HTERT RPE-1 (cell line): ENCODE measurements around the gene SINHCAF.
"Not testable (repeated sequence)": the region's sequence is repeated elsewhere in the genome, so short reads cannot be mapped to it uniquely, and the experiment has no call there.

ENCODE experiments used
- in situ Hi-C: fragments of 300-500 bp; cut with MboI; formaldehyde crosslinking; loops from 4 replicates; pipeline ENCODE4 v1.14.3; 2020; ENCODE audit warnings: low sequenced_read_pairs

SINHCAF gene

GRCh38 chr12:31272607-31273225, 53.2 kb downstream of the SINHCAF start:
- in situ Hi-C loops, result no loop called here

GRCh38 chr12:31267966-31268365, 58.0 kb downstream of the SINHCAF start:
- in situ Hi-C loops, result no loop called here

- in situ Hi-C loops, result no loop called here
Measured at GRCh38 chr12:31265722-31266121, 60.2 kb downstream of the SINHCAF start.

GRCh38 chr12:31263661-31264060, 62.3 kb downstream of the SINHCAF start:
- in situ Hi-C loops, result no loop called here

GRCh38 chr12:31261744-31262143, 64.2 kb downstream of the SINHCAF start:
- in situ Hi-C loops, result no loop called here

GRCh38 chr12:31260840-31261239, 65.1 kb downstream of the SINHCAF start:
- in situ Hi-C loops, result no loop called here

- in situ Hi-C loops, result no loop called here
Measured at GRCh38 chr12:31259136-31259886, 66.6 kb downstream of the SINHCAF start.

GRCh38 chr12:31257784-31258183, 68.2 kb downstream of the SINHCAF start:
- in situ Hi-C loops, result no loop called here

- in situ Hi-C loops, result not testable (repeated sequence)
Measured at GRCh38 chr12:31251707-31252611, 74.0 kb downstream of the SINHCAF start.

- in situ Hi-C loops, result no loop called here
Measured at GRCh38 chr12:31250179-31250578, 75.8 kb downstream of the SINHCAF start.

GRCh38 chr12:31249356-31249755, 76.6 kb downstream of the SINHCAF start:
- in situ Hi-C loops, result no loop called here

- in situ Hi-C loops, result no loop called here
Measured at GRCh38 chr12:31248815-31249214, 77.1 kb downstream of the SINHCAF start.

GRCh38 chr12:31248337-31248736, 77.6 kb downstream of the SINHCAF start:
- in situ Hi-C loops, result no loop called here

GRCh38 chr12:31246470-31246850, 79.5 kb downstream of the SINHCAF start:
- in situ Hi-C loops, result no loop called here

- in situ Hi-C loops, result no loop called here
Measured at GRCh38 chr12:31245822-31246469, 80.0 kb downstream of the SINHCAF start.

- in situ Hi-C loops, result not testable (repeated sequence)
Measured at GRCh38 chr12:31242418-31242817, 83.5 kb downstream of the SINHCAF start.

GRCh38 chr12:31238764-31239387, 87.1 kb downstream of the SINHCAF start:
- in situ Hi-C loops, result no loop called here

GRCh38 chr12:31238333-31238732, 87.6 kb downstream of the SINHCAF start:
- in situ Hi-C loops, result not testable (repeated sequence)

GRCh38 chr12:31236998-31237637, 88.8 kb downstream of the SINHCAF start:
- in situ Hi-C loops, result no loop called here

GRCh38 chr12:31235868-31236395, 90.0 kb downstream of the SINHCAF start:
- in situ Hi-C loops, result no loop called here
